Hepatic stellate cell (primary cell): Measurements from ENCODE around the gene ANO9.
"Not testable (repeated sequence)": the region's sequence is repeated elsewhere in the genome, so short reads cannot be mapped to it uniquely, and the experiment has no call there.

ENCODE experiments used
- DNase-seq: peaks from one replicate; pipeline ENCODE4 v3.0.0; 2011; ENCODE audit warnings: low spot score

The ANO9 gene

DNA sequence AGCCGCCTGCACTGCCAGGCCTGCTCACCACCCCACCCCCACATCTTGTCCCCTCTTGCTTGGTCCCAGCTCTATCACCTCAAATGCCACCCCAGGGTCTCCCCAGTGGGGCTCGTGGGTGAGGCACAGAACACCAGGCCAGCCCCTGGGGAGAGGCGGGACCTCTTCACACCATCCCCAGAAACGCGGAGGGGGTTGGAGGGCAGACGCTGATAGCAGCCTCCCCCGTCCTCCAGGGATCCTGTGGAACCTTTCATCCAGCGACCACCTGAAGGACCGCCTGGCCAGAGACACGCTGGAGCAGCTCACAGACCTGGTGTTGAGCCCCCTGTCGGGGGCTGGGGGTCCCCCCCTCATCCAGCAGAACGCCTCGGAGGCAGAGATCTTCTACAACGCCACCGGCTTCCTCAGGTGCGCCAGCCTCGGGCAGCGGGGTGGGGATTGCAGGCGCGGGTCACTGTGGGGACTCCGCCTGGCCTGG is 42.0 kb downstream of the ANO9 start:
- peak; percentile 56 for DNase-seq

DNA sequence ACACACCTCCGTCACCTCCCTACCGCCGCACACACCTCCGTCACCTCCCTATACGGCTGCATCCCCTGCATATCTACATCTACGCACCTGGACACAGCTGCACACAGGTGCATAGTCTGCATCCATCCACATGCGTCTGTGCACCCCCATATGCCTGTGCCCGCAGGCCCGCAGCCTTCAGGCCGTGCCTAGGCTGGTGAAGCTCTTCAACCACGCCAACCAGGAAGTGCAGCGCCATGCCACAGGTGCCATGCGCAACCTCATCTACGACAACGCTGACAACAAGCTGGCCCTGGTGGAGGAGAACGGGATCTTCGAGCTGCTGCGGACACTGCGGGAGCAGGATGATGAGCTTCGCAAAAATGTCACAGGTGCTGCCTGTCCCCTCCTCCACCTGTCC is 43.0 kb downstream of the ANO9 start:
- peak; percentile 55 for DNase-seq

DNA sequence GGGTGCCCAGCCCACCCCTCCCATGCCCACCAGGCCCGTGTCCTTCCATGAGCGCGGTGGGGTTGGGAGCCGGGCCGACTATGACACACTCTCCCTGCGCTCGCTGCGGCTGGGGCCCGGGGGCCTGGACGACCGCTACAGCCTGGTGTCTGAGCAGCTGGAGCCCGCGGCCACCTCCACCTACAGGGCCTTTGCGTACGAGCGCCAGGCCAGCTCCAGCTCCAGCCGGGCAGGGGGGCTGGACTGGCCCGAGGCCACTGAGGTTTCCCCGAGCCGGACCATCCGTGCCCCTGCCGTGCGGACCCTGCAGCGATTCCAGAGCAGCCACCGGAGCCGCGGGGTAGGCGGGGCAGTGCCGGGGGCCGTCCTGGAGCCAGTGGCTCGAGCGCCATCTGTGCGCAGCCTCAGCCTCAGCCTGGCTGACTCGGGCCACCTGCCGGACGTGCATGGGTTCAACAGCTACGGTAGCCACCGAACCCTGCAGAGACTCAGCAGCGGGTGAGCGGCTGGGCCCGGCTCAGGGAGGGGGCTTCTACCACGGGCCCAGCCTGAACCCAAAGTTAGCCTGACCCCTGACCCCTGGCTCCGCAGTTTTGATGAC is 44.8 kb downstream of the ANO9 start:
- DNase-seq, result peak; percentile 94

DNA sequence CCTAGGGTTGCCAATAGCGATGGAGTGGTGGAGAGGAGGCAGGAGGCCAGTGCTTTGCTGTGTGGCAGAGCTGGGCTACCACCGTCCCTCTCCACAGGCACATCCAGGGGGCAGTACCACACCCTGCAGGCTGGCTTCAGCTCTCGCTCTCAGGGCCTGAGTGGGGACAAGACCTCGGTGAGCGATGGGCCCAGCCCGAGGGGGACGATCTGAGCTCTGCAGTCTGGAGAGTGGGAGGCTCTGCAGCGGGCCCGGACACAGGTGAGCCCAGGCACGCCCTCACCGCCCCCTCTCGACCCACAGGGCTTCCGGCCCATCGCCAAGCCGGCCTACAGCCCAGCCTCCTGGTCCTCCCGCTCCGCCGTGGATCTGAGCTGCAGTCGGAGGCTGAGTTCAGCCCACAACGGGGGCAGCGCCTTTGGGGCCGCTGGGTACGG is 45.3 kb downstream of the ANO9 start:
- peak; percentile 83 for DNase-seq

DNA sequence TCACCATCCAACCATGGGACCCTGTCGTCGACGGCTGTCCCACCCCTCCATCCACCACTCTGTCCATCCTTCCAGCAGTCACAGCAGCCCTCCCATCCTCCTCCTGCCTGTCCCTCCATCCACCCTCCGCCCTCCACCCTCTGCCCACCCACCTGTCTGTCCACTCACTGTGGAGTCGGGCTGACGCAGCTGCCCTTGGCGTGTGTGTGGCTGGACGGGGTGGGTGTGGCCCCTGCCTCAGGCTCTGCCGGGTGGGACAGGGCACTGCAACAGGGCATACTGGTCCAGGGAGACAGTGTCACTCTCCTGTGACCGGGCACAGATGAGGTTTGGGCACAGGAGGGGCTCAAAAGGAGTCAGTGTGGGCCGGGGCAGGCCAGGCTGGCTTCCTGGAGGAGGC is 45.9 kb downstream of the ANO9 start:
- DNase-seq, result no peak

DNA sequence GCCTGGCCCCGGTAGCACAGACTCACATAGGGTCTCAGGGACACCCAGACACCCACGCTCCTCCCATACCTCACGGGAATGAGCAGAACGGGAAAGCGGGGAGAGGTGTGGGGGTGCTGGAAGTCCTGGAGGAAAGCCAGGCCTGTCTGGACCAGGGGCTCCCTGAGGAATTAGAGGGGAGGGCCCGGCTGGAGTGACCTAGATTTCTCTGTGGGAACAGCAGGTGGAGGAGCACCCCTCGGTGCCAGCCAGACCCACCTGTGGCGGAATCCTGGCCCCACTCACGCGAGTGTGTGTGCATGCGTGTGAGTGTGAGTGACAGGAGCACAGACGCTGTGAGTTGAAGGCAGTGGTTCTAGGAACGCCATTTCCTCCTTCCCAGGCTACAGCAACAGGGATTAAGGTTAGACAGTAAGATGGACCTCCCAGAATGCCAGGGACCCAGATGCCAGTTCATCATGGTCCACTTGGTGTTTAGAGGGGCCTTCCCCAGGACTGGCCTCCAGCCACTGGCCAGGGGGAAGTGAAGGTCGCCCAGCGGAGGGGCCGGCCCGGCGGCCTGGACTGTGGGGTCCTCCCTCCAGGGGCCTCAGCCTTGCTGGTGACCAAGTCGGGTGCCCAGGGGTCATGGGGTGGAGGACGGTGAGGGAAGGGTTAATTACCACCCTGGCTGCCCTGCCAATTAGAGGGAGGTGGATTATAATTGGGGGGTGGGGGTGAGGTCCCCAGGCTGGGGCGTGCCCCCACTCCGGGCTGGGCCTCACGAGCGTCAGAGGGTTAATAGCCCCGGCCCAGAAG is 46.8 kb downstream of the ANO9 start:
- no peak for DNase-seq

DNA sequence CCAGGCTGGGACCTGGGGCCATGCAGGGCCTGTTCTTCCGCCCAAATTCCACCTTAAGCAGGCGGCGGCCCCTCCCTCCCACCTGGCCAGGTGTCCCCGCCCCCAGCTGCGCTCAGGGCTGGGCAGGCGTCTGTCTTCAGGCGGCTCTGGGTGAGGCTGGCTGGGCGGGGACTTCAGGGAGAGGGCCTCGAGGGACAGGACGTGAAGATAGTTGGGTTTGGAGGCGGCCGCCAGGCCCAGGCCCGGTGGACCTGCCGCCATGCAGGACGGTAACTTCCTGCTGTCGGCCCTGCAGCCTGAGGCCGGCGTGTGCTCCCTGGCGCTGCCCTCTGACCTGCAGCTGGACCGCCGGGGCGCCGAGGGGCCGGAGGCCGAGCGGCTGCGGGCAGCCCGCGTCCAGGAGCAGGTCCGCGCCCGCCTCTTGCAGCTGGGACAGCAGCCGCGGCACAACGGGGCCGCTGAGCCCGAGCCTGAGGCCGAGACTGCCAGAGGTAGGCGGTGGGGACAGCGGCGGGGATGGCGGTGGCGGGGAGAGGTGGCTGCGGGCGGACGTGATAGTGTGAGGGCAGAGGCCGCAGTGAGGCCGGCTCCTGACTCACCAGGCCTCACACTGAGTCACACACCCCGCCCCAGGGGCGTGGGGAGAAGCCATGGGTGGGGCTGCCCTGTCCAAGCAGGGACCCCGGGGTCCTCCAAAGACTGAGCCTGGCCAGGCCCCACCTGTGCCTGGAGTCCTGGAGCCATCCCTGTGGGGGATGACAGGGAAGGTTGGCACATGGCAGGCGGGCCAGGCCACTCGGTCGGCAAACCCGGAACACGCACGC is 47.6 kb downstream of the ANO9 start, which contains the start of gene PKP3:
TSS of gene PKP3 (plus strand) at position 176 of the 824 bp plus-strand sequence. CDS start at position 260, 84 bp downstream.
- DNase-seq, result peak; percentile 83

DNA sequence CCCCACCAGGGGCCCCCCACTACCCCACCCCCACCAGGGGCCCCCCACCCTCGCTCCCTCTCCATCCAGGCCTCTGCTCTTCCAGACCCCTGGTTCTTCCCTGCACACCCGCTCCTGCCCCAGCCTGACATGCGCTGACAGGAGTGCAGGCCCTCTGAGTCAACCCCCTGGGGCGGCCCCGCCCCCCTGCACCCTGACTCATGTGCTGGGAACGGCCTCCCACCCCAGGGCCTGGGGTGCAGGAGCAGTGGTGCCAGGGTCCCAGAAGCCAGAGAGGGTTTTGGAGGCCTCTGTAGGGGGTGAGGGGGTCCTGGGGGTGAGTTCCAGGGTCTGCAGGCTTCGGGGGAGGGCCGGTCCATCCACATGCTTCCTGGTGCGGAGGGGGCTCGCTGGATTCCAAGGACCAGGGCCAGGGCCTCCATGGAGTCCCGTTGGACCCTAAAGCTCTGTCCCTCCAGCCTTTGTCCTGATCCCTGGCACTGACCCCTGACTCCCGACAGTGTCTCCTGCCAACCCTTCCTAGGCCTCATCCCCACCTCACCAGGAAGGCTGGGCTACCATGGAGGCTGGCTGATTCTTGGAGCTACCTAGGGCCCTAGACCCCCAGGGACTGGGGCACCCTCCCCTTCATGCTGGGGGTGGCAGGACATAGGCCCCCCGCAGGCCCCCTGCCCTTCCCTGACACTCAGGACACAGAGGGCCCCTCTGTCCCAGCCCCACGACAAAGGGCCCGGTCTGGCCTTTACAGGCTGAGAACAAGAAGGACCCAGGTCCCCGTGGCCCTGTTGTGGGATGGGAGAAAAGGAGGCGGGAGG is 48.4 kb downstream of the ANO9 start:
- peak; percentile 99 for DNase-seq

DNA sequence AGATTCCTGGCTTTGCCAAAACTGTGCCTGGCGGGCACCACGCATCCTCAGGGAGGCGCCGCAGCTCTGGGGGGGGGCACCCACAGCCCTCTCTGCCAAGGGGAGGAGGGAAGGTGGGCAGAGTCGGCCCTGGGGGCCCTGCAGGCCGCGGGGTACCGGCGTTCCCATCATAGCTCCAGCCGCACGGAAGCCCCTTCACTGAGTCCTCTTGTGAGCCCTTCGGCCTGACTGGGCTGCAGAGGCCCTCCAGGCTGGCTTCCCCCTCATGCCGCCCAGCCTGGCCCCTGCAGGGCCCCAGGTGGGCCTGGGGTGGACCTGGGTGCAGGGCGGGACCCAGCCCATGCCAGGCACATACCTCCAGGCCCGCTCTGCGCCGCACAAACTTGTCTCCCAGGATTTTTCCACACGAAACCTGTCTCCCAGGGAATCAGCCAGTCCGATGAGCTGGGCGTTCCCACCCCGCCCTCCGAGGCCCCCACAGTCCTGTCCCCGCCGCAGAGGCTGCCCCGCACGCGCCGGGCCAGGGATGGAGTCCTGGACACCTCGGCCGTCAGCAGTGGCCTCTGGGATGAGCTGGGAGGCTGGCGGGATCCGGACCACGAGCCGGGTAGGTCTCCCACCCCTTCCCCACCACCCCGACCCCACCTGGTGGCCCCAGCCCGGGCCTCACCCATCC is 49.6 kb downstream of the ANO9 start:
- DNase-seq, result no peak

DNA sequence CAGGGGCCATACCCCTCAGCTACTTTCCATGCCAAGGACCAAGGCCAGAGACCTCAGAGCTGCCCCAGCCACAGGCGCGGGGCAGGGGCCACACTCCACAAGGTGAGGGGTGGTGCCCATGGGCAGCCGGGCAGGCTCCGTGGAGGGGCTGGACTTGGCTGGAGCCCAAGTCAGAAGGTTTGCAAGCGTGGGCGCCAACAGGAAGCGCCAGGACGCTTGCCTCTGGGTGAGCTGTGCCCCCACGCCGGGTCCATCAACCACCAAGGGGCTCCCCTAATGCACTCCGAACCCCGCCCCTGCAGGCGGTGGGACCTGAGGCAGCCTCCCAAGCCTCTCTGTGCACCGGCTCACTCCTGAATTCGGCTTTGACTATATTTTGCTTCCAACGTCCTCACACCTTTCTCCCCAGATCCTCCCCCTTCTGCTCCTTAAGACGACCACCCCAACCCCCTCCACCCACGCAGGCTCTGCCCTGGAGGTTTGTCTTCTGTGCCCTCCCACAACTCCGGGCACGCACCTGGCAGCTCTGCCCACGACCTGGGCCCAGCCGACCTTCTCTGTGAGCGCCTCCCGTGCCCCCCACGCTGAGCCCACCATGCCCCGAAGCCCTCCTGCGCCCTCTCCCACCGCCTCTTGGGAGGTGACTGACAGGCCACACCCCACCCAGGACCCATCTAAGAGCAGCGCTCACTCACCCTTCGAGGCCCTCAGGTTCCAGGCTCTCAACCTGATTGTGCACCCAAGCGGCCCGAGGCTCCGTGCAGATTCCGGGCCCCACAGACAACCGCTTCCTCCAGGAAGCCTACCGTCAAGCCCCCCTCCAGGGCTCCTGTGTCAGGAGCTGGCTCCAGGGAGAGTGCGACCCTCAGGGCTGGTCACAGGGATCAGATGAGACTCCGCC is 50.4 kb downstream of the ANO9 start:
- no peak for DNase-seq

DNA sequence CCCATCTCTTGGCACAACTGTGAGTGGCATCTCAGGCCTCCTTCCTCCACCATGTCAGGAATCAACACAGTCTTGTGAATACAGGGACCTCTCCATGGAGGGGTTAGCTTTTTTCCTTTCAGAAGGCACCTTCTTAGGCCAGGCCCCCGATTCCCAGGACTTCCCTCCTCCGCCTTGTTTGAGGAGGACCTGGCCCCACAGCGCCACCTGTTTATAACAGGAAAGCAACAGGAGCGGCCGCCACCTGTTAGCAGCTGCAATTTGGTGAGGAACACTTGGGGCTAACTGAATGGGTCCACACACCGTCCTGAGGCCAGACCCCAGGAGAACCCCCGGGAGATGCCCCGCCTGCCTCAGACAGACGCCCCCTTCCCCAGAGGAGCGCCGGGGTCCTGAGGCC is 51.6 kb downstream of the ANO9 start:
- no peak for DNase-seq

DNA sequence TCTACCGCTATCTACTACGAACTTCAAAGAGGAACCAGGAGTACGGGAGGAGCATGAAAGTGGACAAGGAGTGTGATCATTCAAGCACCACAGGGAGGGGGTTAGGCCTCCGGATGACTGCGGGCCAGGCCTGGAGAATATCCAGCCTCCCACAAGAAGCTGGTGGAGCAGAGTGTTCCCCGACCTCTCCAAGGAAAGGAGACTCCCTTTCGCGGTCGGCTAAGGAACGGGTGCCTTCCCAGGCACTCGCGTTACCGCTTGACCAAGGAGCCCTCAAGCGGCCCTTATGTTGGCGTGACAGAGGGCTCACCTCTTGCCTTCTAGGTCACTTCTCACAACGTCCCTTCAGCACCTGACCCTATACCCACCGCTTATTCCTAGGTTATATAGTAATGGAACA is 52.4 kb downstream of the ANO9 start:
- DNase-seq, result not testable (repeated sequence)

DNA sequence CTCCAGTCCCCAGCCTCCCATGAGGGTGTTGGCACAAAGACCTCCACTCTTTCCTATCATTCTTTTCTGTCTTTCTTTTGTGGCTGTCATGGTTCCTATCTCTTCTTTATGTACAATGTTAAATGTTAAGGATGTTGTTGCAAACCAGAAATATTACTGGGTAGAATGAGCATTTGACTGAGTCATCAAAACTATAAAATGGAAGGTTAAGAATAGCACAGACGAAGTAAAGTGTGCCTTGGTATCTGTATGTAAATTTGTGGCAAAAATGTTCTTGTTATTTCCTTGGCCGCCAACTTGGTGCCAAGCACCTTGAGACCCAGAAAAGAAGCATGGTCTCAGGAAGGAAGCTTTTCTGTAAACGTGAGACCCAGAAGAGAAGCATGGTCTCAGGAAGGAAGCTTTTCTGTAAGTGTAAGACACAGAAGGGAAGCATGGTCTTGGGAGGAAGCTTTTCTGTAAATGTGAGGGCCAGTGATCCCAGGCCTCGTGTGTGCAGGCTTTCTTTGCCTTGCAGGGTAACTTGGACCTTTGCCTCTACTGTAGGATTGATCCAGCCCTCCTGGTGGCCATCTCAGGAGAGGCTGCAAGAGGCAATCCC is 54.5 kb downstream of the ANO9 start:
- DNase-seq, result no peak

DNA sequence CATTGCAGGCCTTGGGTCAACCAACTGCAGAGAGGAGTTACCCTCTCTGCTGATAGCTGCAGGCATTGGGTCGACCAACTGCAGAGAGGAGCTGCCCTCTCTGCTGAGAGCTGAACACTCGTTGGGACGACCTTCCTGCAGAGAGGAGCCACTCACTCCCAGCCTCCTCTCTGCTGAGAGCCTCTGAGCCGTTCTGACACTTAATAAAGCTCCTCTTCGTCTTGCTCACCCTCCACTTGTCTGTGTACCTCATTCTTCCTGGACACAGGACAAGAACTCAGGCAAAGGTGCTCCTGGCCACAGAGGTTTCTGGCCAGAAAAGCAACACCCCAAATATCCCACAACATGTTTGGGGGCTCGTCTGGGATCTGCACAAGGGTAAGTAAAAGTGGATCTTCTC is 55.3 kb downstream of the ANO9 start:
- DNase-seq, result no peak

DNA sequence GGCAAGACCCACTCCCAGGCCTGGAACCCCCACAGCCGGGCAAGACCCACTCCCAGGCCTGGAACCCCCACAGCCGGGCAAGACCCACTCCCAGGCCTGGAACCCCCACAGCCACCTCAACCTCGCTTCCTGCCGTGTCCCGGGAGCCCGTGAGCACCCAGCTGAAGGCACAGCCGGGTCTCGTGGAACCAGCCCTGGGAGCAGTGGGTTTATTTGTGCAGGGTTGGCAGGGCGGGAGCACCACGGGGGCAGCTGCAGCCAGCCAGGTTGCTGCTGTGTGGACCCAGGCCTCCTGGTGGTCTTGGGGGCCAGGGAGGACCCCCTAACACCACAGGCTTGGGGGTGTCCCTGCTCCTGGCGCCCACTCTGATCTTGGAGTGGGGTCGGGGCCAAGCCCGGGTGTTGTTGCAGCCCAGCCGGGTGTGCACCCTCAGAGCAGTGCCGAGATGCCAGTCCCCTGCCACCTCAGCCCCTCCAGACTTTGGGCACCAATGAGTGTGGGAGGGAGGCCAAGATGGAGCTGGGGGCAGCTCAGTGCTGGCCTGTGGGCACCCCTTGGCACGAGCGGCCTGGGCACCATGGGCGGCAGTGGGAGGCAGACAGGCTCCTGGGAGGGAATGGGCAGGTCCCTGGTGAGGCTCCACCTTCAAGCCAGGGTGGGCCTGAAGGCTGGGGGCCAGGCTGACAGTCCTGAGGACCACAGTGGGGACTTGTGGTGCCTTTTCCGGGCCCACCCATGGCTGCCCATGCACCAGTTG is 56.0 kb downstream of the ANO9 start:
- no peak for DNase-seq

DNA sequence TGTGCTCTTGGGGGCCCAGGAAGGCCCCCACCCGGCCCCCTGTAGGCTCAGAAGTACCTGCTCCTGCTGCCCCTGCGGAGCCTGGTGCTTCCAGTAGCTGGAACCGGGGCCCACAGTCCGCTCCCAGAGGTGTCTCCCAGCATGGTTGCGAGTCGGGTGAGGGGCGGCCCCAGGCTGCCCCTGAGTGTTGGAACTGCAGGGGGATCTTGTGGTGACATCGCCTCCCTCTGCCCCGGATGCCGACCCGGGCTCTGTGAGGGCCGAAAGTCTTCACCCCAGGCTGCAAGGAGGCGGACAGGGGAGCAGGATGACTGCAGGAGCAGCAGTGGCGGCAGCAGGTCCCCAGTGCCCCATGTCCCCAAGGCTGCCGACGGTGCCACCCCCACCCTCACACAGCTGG is 57.3 kb downstream of the ANO9 start:
- DNase-seq, result no peak

DNA sequence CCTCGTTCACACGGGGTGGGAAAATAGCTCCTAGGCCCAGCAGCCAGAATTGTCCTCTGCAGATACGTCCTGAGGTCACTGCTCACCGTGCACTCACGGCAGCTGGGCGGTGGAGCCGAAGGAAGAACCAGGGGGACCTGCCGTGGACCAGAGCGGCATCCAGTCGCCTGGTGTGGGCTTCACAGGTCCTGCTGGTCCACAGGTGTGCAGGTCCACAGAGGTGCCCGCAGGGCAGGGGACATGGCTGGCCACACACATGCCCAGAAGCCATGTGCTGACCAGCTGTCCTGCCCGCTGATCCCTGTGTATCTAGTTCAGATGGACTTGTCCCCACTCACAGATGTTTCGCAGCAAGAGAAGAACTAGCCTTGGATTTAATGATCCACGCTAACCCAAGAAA is 58.4 kb downstream of the ANO9 start:
- no peak for DNase-seq

DNA sequence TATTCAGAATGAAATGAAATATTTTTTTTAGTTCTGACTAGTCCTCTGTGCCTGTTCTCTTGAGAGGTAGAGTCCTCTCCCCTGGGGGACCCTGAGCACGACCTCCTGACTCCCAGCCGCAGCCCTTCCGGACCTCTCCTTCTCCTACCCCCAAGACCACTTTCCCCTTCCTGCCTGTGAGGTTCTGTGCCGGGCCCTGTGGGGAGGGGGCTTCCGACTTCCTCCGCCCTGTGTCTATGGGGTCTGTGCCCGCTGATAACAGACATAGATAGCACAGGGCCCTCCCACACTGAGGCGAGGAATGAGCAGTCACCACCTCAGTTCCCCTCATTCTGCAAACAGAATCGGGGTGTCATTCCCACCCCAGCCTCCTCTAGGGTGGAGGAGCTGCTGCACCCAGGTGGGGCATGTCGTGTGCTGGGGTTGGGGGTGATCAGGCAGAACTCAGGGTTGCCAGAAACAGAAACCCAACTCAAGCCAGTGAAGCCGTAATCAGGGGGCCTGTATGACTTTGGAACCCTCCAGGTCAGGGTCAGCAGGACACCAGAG is 59.7 kb downstream of the ANO9 start:
- DNase-seq, result no peak
